ENCODE data around the gene LIMS1.

DNA sequence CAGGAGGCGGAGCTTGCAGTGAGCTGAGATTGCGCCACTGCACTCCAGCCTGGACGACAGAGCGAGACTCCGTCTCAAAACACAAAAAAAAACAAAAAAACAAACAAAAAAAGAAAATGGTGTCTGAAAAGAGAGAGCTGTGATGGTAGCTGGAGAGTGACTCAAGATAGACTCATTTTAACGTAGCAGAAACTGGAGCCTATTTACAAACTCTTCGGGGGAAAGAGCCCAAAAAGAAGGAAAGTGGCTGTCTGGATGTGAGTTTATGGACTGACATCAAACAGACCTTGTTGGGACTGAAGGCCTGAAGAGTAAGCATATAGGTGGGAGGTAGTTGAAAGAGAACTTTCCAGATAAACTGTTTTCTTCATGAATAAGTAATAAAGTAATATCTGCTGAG lies 51.8 kb downstream of the LIMS1 start:
- TF ChIP-seq, protein P1, sequence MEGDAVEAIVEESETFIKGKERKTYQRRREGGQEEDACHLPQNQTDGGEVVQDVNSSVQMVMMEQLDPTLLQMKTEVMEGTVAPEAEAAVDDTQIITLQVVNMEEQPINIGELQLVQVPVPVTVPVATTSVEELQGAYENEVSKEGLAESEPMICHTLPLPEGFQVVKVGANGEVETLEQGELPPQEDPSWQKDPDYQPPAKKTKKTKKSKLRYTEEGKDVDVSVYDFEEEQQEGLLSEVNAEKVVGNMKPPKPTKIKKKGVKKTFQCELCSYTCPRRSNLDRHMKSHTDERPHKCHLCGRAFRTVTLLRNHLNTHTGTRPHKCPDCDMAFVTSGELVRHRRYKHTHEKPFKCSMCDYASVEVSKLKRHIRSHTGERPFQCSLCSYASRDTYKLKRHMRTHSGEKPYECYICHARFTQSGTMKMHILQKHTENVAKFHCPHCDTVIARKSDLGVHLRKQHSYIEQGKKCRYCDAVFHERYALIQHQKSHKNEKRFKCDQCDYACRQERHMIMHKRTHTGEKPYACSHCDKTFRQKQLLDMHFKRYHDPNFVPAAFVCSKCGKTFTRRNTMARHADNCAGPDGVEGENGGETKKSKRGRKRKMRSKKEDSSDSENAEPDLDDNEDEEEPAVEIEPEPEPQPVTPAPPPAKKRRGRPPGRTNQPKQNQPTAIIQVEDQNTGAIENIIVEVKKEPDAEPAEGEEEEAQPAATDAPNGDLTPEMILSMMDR (IDR thresholded peaks at IDR 0.05), result no peak
- no peak for TF ChIP-seq EZH2 (IDR thresholded peaks at IDR 0.05)
- no peak for TF ChIP-seq EZH2phosphoT487 (IDR thresholded peaks at IDR 0.05)
